OCI-LY1 (cell line): ENCODE results near the gene CKMT2.

Experiments used
- EZH2 ChIP-seq: fragments of 200-600 bp; sonication (generic), shearing (Covaris generic); IDR thresholded peaks from 2 replicates; pipeline ENCODE4 v1.8.0; 2017; ENCODE audit warnings: borderline replicate concordance, mixed run types, mild to moderate bottlenecking, antibody characterized with exemption, low read length, moderate library complexity, mixed read lengths
- TF ChIP-seq, protein P1 (sequence below): fragments of 200-600 bp; sonication (generic), shearing (Covaris generic); IDR thresholded peaks from 2 replicates; pipeline ENCODE4 v1.5.1; 2017; ENCODE audit warnings: mild to moderate bottlenecking, antibody characterized with exemption, low read length, moderate library complexity, mixed read lengths

DNA sequence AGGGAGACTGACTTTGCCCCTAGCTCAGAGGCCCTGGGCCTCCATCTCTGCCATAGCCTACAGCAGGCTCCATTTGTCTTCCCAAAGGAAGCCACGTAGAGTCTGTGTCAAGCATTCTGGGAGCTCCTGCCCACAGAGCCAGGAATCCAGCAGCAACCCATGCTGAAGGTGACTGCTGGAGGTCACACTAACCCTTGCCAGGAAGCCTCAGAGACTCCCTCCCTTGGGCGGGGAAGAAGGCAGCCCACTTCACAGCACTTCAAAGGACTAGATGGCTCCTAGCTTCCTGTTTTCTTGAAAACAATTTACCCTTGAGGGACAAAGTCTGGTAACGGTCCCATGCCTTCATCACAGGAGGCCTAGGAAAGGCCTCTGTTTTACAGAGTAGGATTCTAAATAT, 1.7 kb downstream of the CKMT2 start:
- TF ChIP-seq EZH2 = no peak
- TF ChIP-seq, protein P1, sequence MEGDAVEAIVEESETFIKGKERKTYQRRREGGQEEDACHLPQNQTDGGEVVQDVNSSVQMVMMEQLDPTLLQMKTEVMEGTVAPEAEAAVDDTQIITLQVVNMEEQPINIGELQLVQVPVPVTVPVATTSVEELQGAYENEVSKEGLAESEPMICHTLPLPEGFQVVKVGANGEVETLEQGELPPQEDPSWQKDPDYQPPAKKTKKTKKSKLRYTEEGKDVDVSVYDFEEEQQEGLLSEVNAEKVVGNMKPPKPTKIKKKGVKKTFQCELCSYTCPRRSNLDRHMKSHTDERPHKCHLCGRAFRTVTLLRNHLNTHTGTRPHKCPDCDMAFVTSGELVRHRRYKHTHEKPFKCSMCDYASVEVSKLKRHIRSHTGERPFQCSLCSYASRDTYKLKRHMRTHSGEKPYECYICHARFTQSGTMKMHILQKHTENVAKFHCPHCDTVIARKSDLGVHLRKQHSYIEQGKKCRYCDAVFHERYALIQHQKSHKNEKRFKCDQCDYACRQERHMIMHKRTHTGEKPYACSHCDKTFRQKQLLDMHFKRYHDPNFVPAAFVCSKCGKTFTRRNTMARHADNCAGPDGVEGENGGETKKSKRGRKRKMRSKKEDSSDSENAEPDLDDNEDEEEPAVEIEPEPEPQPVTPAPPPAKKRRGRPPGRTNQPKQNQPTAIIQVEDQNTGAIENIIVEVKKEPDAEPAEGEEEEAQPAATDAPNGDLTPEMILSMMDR = no peak
